Neuronal stem cell (in vitro differentiated cells): ENCODE measurements around the gene TMEM208.

Experiments used
- DNase-seq: peaks from one replicate; pipeline ENCODE4 v3.0.0-alpha.2; 2013; ENCODE audit warnings: low spot score
- H2AFZ ChIP-seq: one replicate; pipeline ENCODE4 v1.6.1; 2013; ENCODE audit warnings: mild to moderate bottlenecking, low read length, inconsistent platforms
- H2AK5ac ChIP-seq: 2 replicates; pipeline ENCODE4 v1.6.1; 2013; ENCODE audit warnings: low read depth, mild to moderate bottlenecking, inconsistent platforms, low read length, moderate library complexity, mixed read lengths
- H2BK120ac ChIP-seq: 2 replicates; pipeline ENCODE4 v1.6.1; 2013; ENCODE audit warnings: low read depth, mild to moderate bottlenecking, inconsistent platforms, low read length, moderate library complexity, mixed read lengths
- H2BK12ac ChIP-seq: one replicate; pipeline ENCODE4 v1.6.1; 2013; ENCODE audit warnings: low read length, inconsistent platforms
- H2BK15ac ChIP-seq: 2 replicates; pipeline ENCODE4 v1.6.1; 2013; ENCODE audit warnings: mild to moderate bottlenecking, low read length, inconsistent platforms, mixed read lengths
- H2BK5ac ChIP-seq: one replicate; pipeline ENCODE4 v1.6.1; 2013; ENCODE audit warnings: inconsistent platforms, mild to moderate bottlenecking, low read length, moderate library complexity
- H3K14ac ChIP-seq: one replicate; pipeline ENCODE4 v1.6.1; 2013; ENCODE audit warnings: low read length, inconsistent platforms
- H3K18ac ChIP-seq: 2 replicates; pipeline ENCODE4 v1.6.1; 2013; ENCODE audit warnings: low read length, inconsistent platforms
- H3K23ac ChIP-seq: 2 replicates; pipeline ENCODE4 v1.6.1; 2013; ENCODE audit warnings: low read depth, mild to moderate bottlenecking, mixed read lengths, low read length, inconsistent platforms; ENCODE audit not compliant: poor library complexity
- H3K27ac ChIP-seq: replicated peaks from 3 replicates; pipeline ENCODE4 v1.5.1; 2013; ENCODE audit warnings: low read length, inconsistent platforms
- H3K27me3 ChIP-seq, 3 experiments: 2 replicates each; pipeline ENCODE4 v1.6.1; 2013; ENCODE audit warnings: low read length in 3 of 3, mild to moderate bottlenecking in 2 of 3, inconsistent platforms in 1 of 3, low read depth in 1 of 3, mixed read lengths in 1 of 3, moderate library complexity in 1 of 3; ENCODE audit not compliant: control insufficient read depth in 3 of 3, insufficient read depth in 3 of 3
- H3K36me3 ChIP-seq, 2 donors: replicated peaks in 1 of 2; 2 replicates each; pipeline ENCODE4 v1.6.1; 2013; ENCODE audit warnings: low read length in 2 of 2; ENCODE audit not compliant: control insufficient read depth in 2 of 2, insufficient read depth in 2 of 2
- H3K4ac ChIP-seq: 2 replicates; pipeline ENCODE4 v1.6.1; 2013; ENCODE audit warnings: inconsistent platforms, mild to moderate bottlenecking, low read length, moderate library complexity
- H3K4me1 ChIP-seq, 2 donors: 1 replicate in 1 of 2; 2 replicates in 1 of 2; pipeline ENCODE4 v1.6.1; 2013; ENCODE audit warnings: low read length in 2 of 2, low read depth in 1 of 2; ENCODE audit not compliant: control insufficient read depth in 2 of 2, insufficient read depth in 1 of 2
- H3K4me2 ChIP-seq: one replicate; pipeline ENCODE4 v1.6.1; 2013; ENCODE audit warnings: mild to moderate bottlenecking, low read length, inconsistent platforms; ENCODE audit not compliant: insufficient read depth, poor library complexity, severe bottlenecking
- H3K4me3 ChIP-seq, 2 donors: 2 replicates each; pipeline ENCODE4 v1.5.1; 2013; ENCODE audit warnings: low read length in 2 of 2, mild to moderate bottlenecking in 2 of 2, inconsistent platforms in 1 of 2, moderate library complexity in 1 of 2
- H3K79me1 ChIP-seq: one replicate; pipeline ENCODE4 v1.6.1; 2013; ENCODE audit warnings: low read depth, mild to moderate bottlenecking, inconsistent platforms, low read length, moderate library complexity
- H3K9ac ChIP-seq: one replicate; pipeline ENCODE4 v1.6.1; 2013; ENCODE audit warnings: mild to moderate bottlenecking, low read depth, low read length, inconsistent platforms; ENCODE audit not compliant: poor library complexity
- H3K9me3 ChIP-seq, 2 donors: replicated peaks in 1 of 2; 2 replicates each; pipeline versions ENCODE3 to v1.6.1; 2013; ENCODE audit warnings: low read length in 2 of 2, mild to moderate bottlenecking in 2 of 2, inconsistent platforms in 1 of 2, low read depth in 1 of 2, mixed read lengths in 1 of 2, moderate library complexity in 1 of 2; ENCODE audit not compliant: control insufficient read depth in 2 of 2, insufficient read depth in 1 of 2
- H4K8ac ChIP-seq: one replicate; pipeline ENCODE4 v1.6.1; 2013; ENCODE audit warnings: low read depth, mild to moderate bottlenecking, inconsistent platforms, low read length, moderate library complexity
- H4K91ac ChIP-seq: one replicate; pipeline ENCODE4 v1.6.1; 2013; ENCODE audit warnings: low read length, low read depth, mild to moderate bottlenecking, inconsistent platforms; ENCODE audit not compliant: poor library complexity
- WGBS, 2 donors: extraction: QIAGEN DNeasy Blood & Tissue Kit; methylation state at CpG; one replicate each; pipeline ENCODE4 v1.1.7; 2013; ENCODE audit warnings: missing lambda C conversion rate in 2 of 2, mixed read lengths in 1 of 2; ENCODE audit not compliant: insufficient read length in 2 of 2, insufficient replicate concordance in 1 of 2; ENCODE audit errors: extremely low coverage in 2 of 2; 5-methylcytosine and 5-hydroxymethylcytosine counted together

The TMEM208 gene

GRCh38 chr16:67199011-67199807, 27.7 kb upstream of the TMEM208 start, which contains the start of gene ELMO3:
Gene ELMO3, plus strand, starts transcription at chr16:67199131. Its CDS starts 196 bp downstream, at chr16:67199327.
- Histone ChIP-seq H3K14ac (peak within 1 kb of the TSS; percentile 94), H3K18ac (peak within 1 kb of the TSS; percentile 89), H2AFZ (no peak within 1 kb of the TSS), H3K27me3 (peaks cover 0 to 5% (median 0%) of the 10 kb centered on the region in 3 experiments), H2BK15ac (no peak within 1 kb of the TSS), H3K79me1 (no peaks in the 10 kb centered on the region), H3K23ac (peak within 1 kb of the TSS; percentile 85), H3K4me3 (peak within 1 kb of the TSS in 1 of 2 donors; percentile 62), H3K4me1 (peaks cover 0 to 9% of the 10 kb centered on the region in 2 donors), H3K4ac (no peak within 1 kb of the TSS), H2BK120ac (no peak within 1 kb of the TSS), H3K36me3 (peaks cover 59 to 89% of the 10 kb centered on the region in 2 donors), H2BK12ac (no peak within 1 kb of the TSS), H3K27ac (no peak within 1 kb of the TSS), H3K9ac (peak within 1 kb of the TSS; percentile 84), H3K9me3 (no peaks in the 10 kb centered on the region), H4K91ac (no peak within 1 kb of the TSS), H2BK5ac (no peak within 1 kb of the TSS), H2AK5ac (peak within 1 kb of the TSS; percentile 70), H3K4me2 (peak within 1 kb of the TSS; percentile 43), H4K8ac (peak within 1 kb of the TSS; percentile 65)
- DNase-seq, result peak; percentile 27
- WGBS, 2 donors, result no CpG with 5 or more reads among the region's 61 CpGs

- H2BK12ac ChIP-seq, result no peak overlapping the region
- peak overlapping the region; percentile 85 for H3K18ac ChIP-seq
- no CpG with 5 or more reads among the region's 22 CpGs for WGBS, 2 donors
- peak overlapping the region; percentile 43 for H3K4me2 ChIP-seq
- no peak overlapping the region for H4K8ac ChIP-seq
- H2BK15ac ChIP-seq, result peak overlapping the region; percentile 67
- no peaks in the 10 kb centered on the region for H3K79me1 ChIP-seq
- H2BK5ac ChIP-seq, result no peak overlapping the region
- H3K27me3 ChIP-seq, result peaks cover 0 to 5% (median 0%) of the 10 kb centered on the region in 3 experiments
- H2AFZ ChIP-seq, result no peak overlapping the region
- H3K9me3 ChIP-seq, result no peaks in the 10 kb centered on the region
- no peak overlapping the region for H3K14ac ChIP-seq
- H3K36me3 ChIP-seq, result peaks cover 54 to 86% of the 10 kb centered on the region in 2 donors
- H4K91ac ChIP-seq, result no peak overlapping the region
- H3K4me1 ChIP-seq, result peaks cover 0 to 9% of the 10 kb centered on the region in 2 donors
- H2AK5ac ChIP-seq, result no peak overlapping the region
- H3K23ac ChIP-seq, result peak overlapping the region; percentile 80
- H3K4ac ChIP-seq, result no peak overlapping the region
- no peak overlapping the region for H2BK120ac ChIP-seq
- DNase-seq, result no peak
- no peak overlapping the region for H3K27ac ChIP-seq
- H3K4me3 ChIP-seq, result peak overlapping the region in 1 of 2 donors; percentile 57
- peak overlapping the region; percentile 63 for H3K9ac ChIP-seq
These were observed 27.1 kb upstream of the TMEM208 start for GRCh38 chr16:67199808-67200198.

- no peak overlapping the region for H3K4me2 ChIP-seq
- H4K91ac ChIP-seq, result no peak overlapping the region
- WGBS, 2 donors, result no CpG with 5 or more reads among the region's 8 CpGs
- peak overlapping the region; percentile 80 for H3K23ac ChIP-seq
- H3K9ac ChIP-seq, result peak overlapping the region; percentile 64
- peak overlapping the region; percentile 46 for H2BK12ac ChIP-seq
- H2AFZ ChIP-seq, result no peak overlapping the region
- H3K9me3 ChIP-seq, result no peaks in the 10 kb centered on the region
- H4K8ac ChIP-seq, result no peak overlapping the region
- H3K14ac ChIP-seq, result no peak overlapping the region
- peak overlapping the region; percentile 81 for H2AK5ac ChIP-seq
- H2BK5ac ChIP-seq, result no peak overlapping the region
- no peak overlapping the region for H3K18ac ChIP-seq
- no peak overlapping the region for H3K4ac ChIP-seq
- DNase-seq, result no peak
- no peak overlapping the region for H2BK120ac ChIP-seq
- peaks cover 48 to 79% of the 10 kb centered on the region in 2 donors for H3K36me3 ChIP-seq
- H3K27ac ChIP-seq, result no peak overlapping the region
- H3K79me1 ChIP-seq, result no peaks in the 10 kb centered on the region
- H2BK15ac ChIP-seq, result peak overlapping the region; percentile 67
- H3K27me3 ChIP-seq, result peaks cover 0 to 5% (median 0%) of the 10 kb centered on the region in 3 experiments
- H3K4me1 ChIP-seq, result peaks cover 0 to 9% of the 10 kb centered on the region in 2 donors
- no peak overlapping the region for H3K4me3 ChIP-seq
These were observed 26.4 kb upstream of the TMEM208 start for GRCh38 chr16:67200491-67200890.
